ENCODE measurements around the gene BRMS1L. TPM values are rescaled to one million over a fixed set of nuclear protein-coding genes. Genes with fewer than 3 reads are reported as not detected.

BRMS1L gene
- total and polyA plus RNA-seq, 2 of the 13 experiments (the other 11 are each of a cell fraction or from before 2014, with no cell fraction given) = 21.1 to 23.8 TPM

DNA sequence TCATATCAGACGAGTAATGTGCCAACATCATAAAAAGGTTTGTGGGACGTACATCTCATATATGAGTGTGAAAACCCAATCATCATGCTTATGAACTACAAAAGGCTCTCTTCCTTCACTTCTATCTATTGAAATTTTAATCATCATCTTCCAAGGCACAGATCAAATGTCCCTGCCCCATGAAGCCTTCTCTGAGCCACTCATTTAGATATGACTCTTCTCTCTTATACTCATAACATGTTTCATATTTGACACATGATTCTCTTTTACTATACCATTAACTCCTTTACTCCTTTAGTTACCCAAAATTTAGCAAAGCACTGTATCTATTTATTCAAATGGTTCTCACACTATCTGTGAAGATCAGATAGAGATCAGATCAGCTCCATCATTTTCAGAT, 39.3 kb upstream of the BRMS1L start (continued):
- TF ChIP-seq, protein P1, sequence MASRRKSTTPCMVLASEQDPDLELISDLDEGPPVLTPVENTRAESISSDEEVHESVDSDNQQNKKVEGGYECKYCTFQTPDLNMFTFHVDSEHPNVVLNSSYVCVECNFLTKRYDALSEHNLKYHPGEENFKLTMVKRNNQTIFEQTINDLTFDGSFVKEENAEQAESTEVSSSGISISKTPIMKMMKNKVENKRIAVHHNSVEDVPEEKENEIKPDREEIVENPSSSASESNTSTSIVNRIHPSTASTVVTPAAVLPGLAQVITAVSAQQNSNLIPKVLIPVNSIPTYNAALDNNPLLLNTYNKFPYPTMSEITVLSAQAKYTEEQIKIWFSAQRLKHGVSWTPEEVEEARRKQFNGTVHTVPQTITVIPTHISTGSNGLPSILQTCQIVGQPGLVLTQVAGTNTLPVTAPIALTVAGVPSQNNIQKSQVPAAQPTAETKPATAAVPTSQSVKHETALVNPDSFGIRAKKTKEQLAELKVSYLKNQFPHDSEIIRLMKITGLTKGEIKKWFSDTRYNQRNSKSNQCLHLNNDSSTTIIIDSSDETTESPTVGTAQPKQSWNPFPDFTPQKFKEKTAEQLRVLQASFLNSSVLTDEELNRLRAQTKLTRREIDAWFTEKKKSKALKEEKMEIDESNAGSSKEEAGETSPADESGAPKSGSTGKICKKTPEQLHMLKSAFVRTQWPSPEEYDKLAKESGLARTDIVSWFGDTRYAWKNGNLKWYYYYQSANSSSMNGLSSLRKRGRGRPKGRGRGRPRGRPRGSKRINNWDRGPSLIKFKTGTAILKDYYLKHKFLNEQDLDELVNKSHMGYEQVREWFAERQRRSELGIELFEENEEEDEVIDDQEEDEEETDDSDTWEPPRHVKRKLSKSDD (CRISPR knock-in tag; IDR thresholded peaks at IDR 0.05; ENCODE audit: low read depth) = no peak
- TF ChIP-seq ZNF326 (CRISPR knock-in tag; IDR thresholded peaks at IDR 0.05; ENCODE audit: borderline replicate concordance) = no peak

DNA sequence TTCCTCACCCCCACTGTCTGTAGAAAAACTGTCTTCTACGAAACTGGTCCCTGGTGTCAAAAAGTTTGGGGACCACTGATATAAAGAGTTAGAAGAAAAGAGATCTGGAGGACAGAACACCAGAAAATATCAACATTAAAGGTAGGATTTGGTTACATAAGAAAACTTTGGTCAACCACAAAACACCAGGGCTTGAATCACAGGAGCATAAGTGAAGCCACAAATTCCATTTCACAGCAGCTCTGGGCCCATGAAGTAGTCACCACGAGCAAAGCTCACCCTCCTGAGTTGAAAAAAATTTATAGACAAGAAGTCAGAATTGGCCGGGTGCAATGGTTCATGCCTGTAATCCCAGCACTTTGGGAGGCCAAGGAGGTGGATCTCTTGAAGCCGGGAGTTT, 36.5 kb upstream of the BRMS1L start:
- WGBS (ENCODE audit: low lambda C conversion rate) = 95% methylated on average over 4 of the region's 4 CpGs
- ATAC-seq (no peak; the same call in 2 of the 3 replicates), DNase-seq (ENCODE audit: low spot score) (no peak), FAIRE-seq (no peak)
- no peak overlapping the region for H3K9ac ChIP-seq (ENCODE audit: insufficient read depth, low read depth, low read length)
- no peak overlapping the region for H3K27ac ChIP-seq (ENCODE audit: extremely low read length, insufficient read depth, low read length)
- no peak overlapping the region for H2AFZ ChIP-seq (ENCODE audit: low read length)
- H3K4me2 ChIP-seq (ENCODE audit: low read depth, low read length) = no peak overlapping the region
- peaks cover 4 to 5% of the 10 kb centered on the region in 2 experiments; a peak in 3 of 5 replicates for H3K36me3 ChIP-seq (replicated peaks in 1 of 2; ENCODE audit: control insufficient read depth in 1 of 2, insufficient read depth in 2 of 2, low read length in 2 of 2)
- H3K27me3 ChIP-seq (ENCODE audit: control insufficient read depth in 1 of 2, insufficient read depth in 2 of 2, low read length in 2 of 2) = no peaks in the 10 kb centered on the region
- no TSS peak for BruUV-seq (replicated peaks)
- H3K4me1 ChIP-seq (ENCODE audit: insufficient read depth, low read length) = peaks cover 7% of the 10 kb centered on the region; the same call in 1 of the 2 replicates
- H3K9me3 ChIP-seq (ENCODE audit: low read length) = no peaks in the 10 kb centered on the region
- H3K79me2 ChIP-seq (ENCODE audit: insufficient read depth, low read length) = peaks cover 84% of the 10 kb centered on the region
- CTCF ChIA-PET (ENCODE audit: low intra/inter-chr PET ratio, low total read pairs) = no interaction called here
- intact Hi-C loops (cut with micrococcal nuclease; ENCODE audit: unreplicated experiment) = no loop called here
- H4K20me1 ChIP-seq (ENCODE audit: insufficient read depth, low read length) = peaks cover 17% of the 10 kb centered on the region
- in situ Hi-C loops (cut with HindIII; ENCODE audit: extremely low pct_ligation_motif_present, low pct_unique_long_range_greater_than_20kb) = no loop called here
- POLR2A ChIA-PET = no interaction called here
- H3K4me3 ChIP-seq (replicated peaks in 1 of 3; ENCODE audit: insufficient read depth in 1 of 3, low read depth in 2 of 3, low read length in 3 of 3) = no peak overlapping the region
- TF ChIP-seq, protein P2, sequence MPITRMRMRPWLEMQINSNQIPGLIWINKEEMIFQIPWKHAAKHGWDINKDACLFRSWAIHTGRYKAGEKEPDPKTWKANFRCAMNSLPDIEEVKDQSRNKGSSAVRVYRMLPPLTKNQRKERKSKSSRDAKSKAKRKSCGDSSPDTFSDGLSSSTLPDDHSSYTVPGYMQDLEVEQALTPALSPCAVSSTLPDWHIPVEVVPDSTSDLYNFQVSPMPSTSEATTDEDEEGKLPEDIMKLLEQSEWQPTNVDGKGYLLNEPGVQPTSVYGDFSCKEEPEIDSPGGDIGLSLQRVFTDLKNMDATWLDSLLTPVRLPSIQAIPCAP (CRISPR knock-in tag; IDR thresholded peaks at IDR 0.05; ENCODE audit: low read depth) = no peak
- TF ChIP-seq, protein P3, sequence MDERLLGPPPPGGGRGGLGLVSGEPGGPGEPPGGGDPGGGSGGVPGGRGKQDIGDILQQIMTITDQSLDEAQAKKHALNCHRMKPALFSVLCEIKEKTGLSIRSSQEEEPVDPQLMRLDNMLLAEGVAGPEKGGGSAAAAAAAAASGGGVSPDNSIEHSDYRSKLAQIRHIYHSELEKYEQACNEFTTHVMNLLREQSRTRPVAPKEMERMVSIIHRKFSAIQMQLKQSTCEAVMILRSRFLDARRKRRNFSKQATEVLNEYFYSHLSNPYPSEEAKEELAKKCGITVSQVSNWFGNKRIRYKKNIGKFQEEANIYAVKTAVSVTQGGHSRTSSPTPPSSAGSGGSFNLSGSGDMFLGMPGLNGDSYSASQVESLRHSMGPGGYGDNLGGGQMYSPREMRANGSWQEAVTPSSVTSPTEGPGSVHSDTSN (CRISPR knock-in tag; IDR thresholded peaks at IDR 0.05) = no peak
- TF ChIP-seq, protein P4, sequence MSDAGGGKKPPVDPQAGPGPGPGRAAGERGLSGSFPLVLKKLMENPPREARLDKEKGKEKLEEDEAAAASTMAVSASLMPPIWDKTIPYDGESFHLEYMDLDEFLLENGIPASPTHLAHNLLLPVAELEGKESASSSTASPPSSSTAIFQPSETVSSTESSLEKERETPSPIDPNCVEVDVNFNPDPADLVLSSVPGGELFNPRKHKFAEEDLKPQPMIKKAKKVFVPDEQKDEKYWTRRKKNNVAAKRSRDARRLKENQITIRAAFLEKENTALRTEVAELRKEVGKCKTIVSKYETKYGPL (CRISPR knock-in tag; IDR thresholded peaks at IDR 0.05) = no peak
- TF ChIP-seq ZNF546 (CRISPR knock-in tag; conservative IDR thresholded peaks at IDR 0.05) = no peak
- TF ChIP-seq, protein P5, sequence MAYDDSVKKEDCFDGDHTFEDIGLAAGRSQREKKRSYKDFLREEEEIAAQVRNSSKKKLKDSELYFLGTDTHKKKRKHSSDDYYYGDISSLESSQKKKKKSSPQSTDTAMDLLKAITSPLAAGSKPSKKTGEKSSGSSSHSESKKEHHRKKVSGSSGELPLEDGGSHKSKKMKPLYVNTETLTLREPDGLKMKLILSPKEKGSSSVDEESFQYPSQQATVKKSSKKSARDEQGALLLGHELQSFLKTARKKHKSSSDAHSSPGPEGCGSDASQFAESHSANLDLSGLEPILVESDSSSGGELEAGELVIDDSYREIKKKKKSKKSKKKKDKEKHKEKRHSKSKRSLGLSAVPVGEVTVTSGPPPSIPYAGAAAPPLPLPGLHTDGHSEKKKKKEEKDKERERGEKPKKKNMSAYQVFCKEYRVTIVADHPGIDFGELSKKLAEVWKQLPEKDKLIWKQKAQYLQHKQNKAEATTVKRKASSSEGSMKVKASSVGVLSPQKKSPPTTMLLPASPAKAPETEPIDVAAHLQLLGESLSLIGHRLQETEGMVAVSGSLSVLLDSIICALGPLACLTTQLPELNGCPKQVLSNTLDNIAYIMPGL (CRISPR knock-in tag; IDR thresholded peaks at IDR 0.05; ENCODE audit: borderline replicate concordance in 1 of 2, low read depth in 1 of 2) = no peak
- TF ChIP-seq, protein P6, sequence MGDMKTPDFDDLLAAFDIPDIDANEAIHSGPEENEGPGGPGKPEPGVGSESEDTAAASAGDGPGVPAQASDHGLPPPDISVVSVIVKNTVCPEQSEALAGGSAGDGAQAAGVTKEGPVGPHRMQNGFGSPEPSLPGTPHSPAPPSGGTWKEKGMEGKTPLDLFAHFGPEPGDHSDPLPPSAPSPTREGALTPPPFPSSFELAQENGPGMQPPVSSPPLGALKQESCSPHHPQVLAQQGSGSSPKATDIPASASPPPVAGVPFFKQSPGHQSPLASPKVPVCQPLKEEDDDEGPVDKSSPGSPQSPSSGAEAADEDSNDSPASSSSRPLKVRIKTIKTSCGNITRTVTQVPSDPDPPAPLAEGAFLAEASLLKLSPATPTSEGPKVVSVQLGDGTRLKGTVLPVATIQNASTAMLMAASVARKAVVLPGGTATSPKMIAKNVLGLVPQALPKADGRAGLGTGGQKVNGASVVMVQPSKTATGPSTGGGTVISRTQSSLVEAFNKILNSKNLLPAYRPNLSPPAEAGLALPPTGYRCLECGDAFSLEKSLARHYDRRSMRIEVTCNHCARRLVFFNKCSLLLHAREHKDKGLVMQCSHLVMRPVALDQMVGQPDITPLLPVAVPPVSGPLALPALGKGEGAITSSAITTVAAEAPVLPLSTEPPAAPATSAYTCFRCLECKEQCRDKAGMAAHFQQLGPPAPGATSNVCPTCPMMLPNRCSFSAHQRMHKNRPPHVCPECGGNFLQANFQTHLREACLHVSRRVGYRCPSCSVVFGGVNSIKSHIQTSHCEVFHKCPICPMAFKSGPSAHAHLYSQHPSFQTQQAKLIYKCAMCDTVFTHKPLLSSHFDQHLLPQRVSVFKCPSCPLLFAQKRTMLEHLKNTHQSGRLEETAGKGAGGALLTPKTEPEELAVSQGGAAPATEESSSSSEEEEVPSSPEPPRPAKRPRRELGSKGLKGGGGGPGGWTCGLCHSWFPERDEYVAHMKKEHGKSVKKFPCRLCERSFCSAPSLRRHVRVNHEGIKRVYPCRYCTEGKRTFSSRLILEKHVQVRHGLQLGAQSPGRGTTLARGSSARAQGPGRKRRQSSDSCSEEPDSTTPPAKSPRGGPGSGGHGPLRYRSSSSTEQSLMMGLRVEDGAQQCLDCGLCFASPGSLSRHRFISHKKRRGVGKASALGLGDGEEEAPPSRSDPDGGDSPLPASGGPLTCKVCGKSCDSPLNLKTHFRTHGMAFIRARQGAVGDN (CRISPR knock-in tag; IDR thresholded peaks at IDR 0.05) = no peak
- TF ChIP-seq DR1 (CRISPR knock-in tag; IDR thresholded peaks at IDR 0.05) = no peak

Measured in HepG2 (cell line).